HepG2 (cell line): ENCODE measurements around the gene MAN2A1. TPM values are rescaled to one million over a fixed set of nuclear protein-coding genes. Genes with fewer than 3 reads are reported as not detected.

Experiments
- ATAC-seq: fragments of 200-7000 bp; cut with Tn5 transposase; 3 replicates; pipeline ENCODE4 v1.9.1; 2020; ENCODE audit warnings: mild to moderate bottlenecking, moderate library complexity
- BruUV-seq: library from RNA; stranded (reverse); fragments of 400-500 nt; replicated peaks from 2 replicates; lab custom pipeline; 2021; lab: Mats Ljungman, UMichigan
- CTCF ChIA-PET: fragments of 300-600 bp; formaldehyde crosslinking; extraction: SDS; loops from one replicate; lab custom pipeline; 2021; ENCODE audit warnings: low total read pairs, inconsistent platforms, low intra/inter-chr PET ratio; lab: Yijun Ruan, JAX
- POLR2A ChIA-PET: fragments of 350-600 bp; sonication (Branson Sonifier 250); formaldehyde crosslinking; loops from one replicate; lab custom pipeline; 2020; ENCODE audit warnings: antibody characterized with exemption, inconsistent platforms; lab: Yijun Ruan, JAX
- DNase-seq: peaks from one replicate; pipeline ENCODE4 v3.0.0-alpha.2; 2015; ENCODE audit warnings: low spot score
- FAIRE-seq: peaks from 3 replicates; lab custom pipeline; 2011; peaks lifted over from hg19 to GRCh38; lab: Jason Lieb, UNC
- H2AFZ ChIP-seq: one replicate; pipeline ENCODE4 v1.6.1; 2011; ENCODE audit warnings: low read length, inconsistent platforms
- H3K27ac ChIP-seq: fragments of 300-600 bp; 3 replicates; pipeline ENCODE4 v1.8.0; 2011; ENCODE audit warnings: mixed run types, mild to moderate bottlenecking, mixed read lengths, low read length, inconsistent platforms; ENCODE audit not compliant: insufficient read depth; ENCODE audit errors: extremely low read length
- H3K27me3 ChIP-seq, 2 experiments: fragments of 200-600 bp in 1 of 2; 2 replicates in 1 of 2; 3 replicates in 1 of 2; pipeline versions ENCODE4 v1.6.0 to v1.8.0; 2011; ENCODE audit warnings: low read length in 2 of 2, mild to moderate bottlenecking in 2 of 2, moderate library complexity in 2 of 2, inconsistent platforms in 1 of 2; ENCODE audit not compliant: insufficient read depth in 2 of 2, control insufficient read depth in 1 of 2
- H3K36me3 ChIP-seq, 2 experiments: fragments of 200-600 bp in 1 of 2; replicated peaks in 1 of 2; 2 replicates in 1 of 2; 3 replicates in 1 of 2; pipeline versions ENCODE4 v1.5.1 to v1.8.0; 2011; ENCODE audit warnings: low read length in 2 of 2, inconsistent platforms in 1 of 2; ENCODE audit not compliant: insufficient read depth in 2 of 2, control insufficient read depth in 1 of 2
- H3K4me1 ChIP-seq: 2 replicates; pipeline ENCODE4 v1.5.1; 2012; ENCODE audit warnings: low read length, inconsistent platforms; ENCODE audit not compliant: insufficient read depth
- H3K4me2 ChIP-seq: 2 replicates; pipeline ENCODE4 v1.6.0; 2011; ENCODE audit warnings: low read depth, low read length, inconsistent platforms
- H3K4me3 ChIP-seq, 3 experiments: fragments of 200-600 bp in 1 of 3; sonication (generic), shearing (Covaris generic) in 1 of 3; replicated peaks in 1 of 3; 2 replicates each; pipeline ENCODE4 v1.5.1; 2011 to 2016; ENCODE audit warnings: low read length in 3 of 3, inconsistent platforms in 2 of 3, low read depth in 2 of 3, mild to moderate bottlenecking in 2 of 3, control low read depth in 1 of 3, mixed read lengths in 1 of 3; ENCODE audit not compliant: insufficient read depth in 1 of 3
- H3K79me2 ChIP-seq: one replicate; pipeline ENCODE4 v1.6.1; 2011; ENCODE audit warnings: low read length, inconsistent platforms; ENCODE audit not compliant: insufficient read depth
- H3K9ac ChIP-seq: 2 replicates; pipeline ENCODE4 v1.6.0; 2011; ENCODE audit warnings: mild to moderate bottlenecking, low read depth, low read length, inconsistent platforms; ENCODE audit not compliant: insufficient read depth
- H3K9me3 ChIP-seq: 2 replicates; pipeline ENCODE4 v1.5.1; 2012; ENCODE audit warnings: mild to moderate bottlenecking, low read length
- H4K20me1 ChIP-seq: 2 replicates; pipeline ENCODE4 v1.6.0; 2011; ENCODE audit warnings: inconsistent platforms, mild to moderate bottlenecking, low read length, moderate library complexity; ENCODE audit not compliant: insufficient read depth
- HNRNPL ChIP-seq: fragments of 200-400 bp; formaldehyde crosslinking; IDR thresholded peaks from 2 replicates; pipeline ENCODE4 v1.6.1; 2017; ENCODE audit warnings: mild to moderate bottlenecking, low read depth, low read length
- MLLT10 ChIP-seq: sonication (generic); formaldehyde crosslinking; IDR thresholded peaks from 2 replicates; pipeline ENCODE4 v1.4.0; 2020; ENCODE audit warnings: missing genetic modification reagents
- PHF5A ChIP-seq: IDR thresholded peaks from one replicate; pipeline ENCODE4 v1.6.1; 2018; ENCODE audit warnings: low read depth, missing genetic modification reagents; ENCODE audit not compliant: unreplicated experiment
- SKIL ChIP-seq: sonication (generic); formaldehyde crosslinking; IDR thresholded peaks from 2 replicates; pipeline ENCODE4 v1.8.0; 2022; ENCODE audit warnings: missing genetic modification reagents, mild to moderate bottlenecking, moderate library complexity, borderline replicate concordance
- SMAD9 ChIP-seq: sonication (generic); formaldehyde crosslinking; IDR thresholded peaks from 2 replicates; pipeline ENCODE4 v1.5.1; 2020; ENCODE audit warnings: mild to moderate bottlenecking, missing genetic modification reagents
- TOPORS ChIP-seq: sonication (generic); formaldehyde crosslinking; IDR thresholded peaks from 2 replicates; pipeline ENCODE4 v1.8.0; 2023; ENCODE audit warnings: mild to moderate bottlenecking, missing genetic modification reagents
- ZMYM2 ChIP-seq: sonication (generic); formaldehyde crosslinking; IDR thresholded peaks from 2 replicates; pipeline ENCODE4 v1.8.0; 2022; ENCODE audit warnings: mild to moderate bottlenecking, missing genetic modification reagents
- ZNF326 ChIP-seq: sonication (generic); formaldehyde crosslinking; IDR thresholded peaks from 2 replicates; pipeline ENCODE4 v1.4.0; 2020; ENCODE audit warnings: missing genetic modification reagents, borderline replicate concordance
- WGBS: methylation state at CpG from one replicate; pipeline ENCODE4 v1.1.6; 2017; ENCODE audit warnings: low lambda C conversion rate; 5-methylcytosine and 5-hydroxymethylcytosine counted together
- in situ Hi-C: cut with HindIII; loops from 2 replicates; pipeline ENCODE4 v1.10.0; 2017; ENCODE audit warnings: low pct_unique_long_range_greater_than_20kb; ENCODE audit not compliant: extremely low pct_ligation_motif_present
- intact Hi-C: fragments of 100-400 bp; cut with micrococcal nuclease; formaldehyde crosslinking; loops from one replicate; pipeline ENCODE4 v1.10.0; 2022; ENCODE audit not compliant: unreplicated experiment
- polyA plus RNA-seq, 8 experiments: library from polyadenylated mRNA; depleted of rRNA in 3 of 8; stranded (reverse) in 7 of 8; unstranded in 1 of 8; fragments of >200 nt; fragmentation: Illumina TruSeq in 4 of 8; extraction: Trizol in 4 of 8; gene quantifications; 2 replicates each; pipeline versions ENCODE4 v1.2.1 to v1.2.3, GENCODE V29; 2011 to 2016; ENCODE audit warnings: low read depth in 4 of 8, missing spikeins in 1 of 8, mixed read lengths in 1 of 8; ENCODE audit not compliant: insufficient read depth in 1 of 8
- total RNA-seq, 5 experiments: library from RNA; depleted of rRNA; stranded (reverse); fragments of >200 nt; fragmentation: Illumina TruSeq; extraction: Trizol; gene quantifications; 2 replicates each; pipeline ENCODE4 v1.2.3, GENCODE V29; 2016; ENCODE audit warnings: low read depth in 1 of 5

The MAN2A1 gene
- total and polyA plus RNA-seq, 2 of the 13 experiments (the other 11 are each of a cell fraction or from before 2014, with no cell fraction given): 56.2 to 80.5 TPM

- TF ChIP-seq ZNF326 (no peak), ZMYM2 (no peak), SKIL (no peak), MLLT10 (CRISPR knock-in tag) (no peak), TOPORS (CRISPR knock-in tag) (no peak)
Measured at GRCh38 chr5:109739741-109740728, 50.3 kb downstream of the MAN2A1 start (continued).

- POLR2A ChIA-PET: no interaction called here
- Histone ChIP-seq H3K9ac (no peak overlapping the region), H3K36me3 (peaks cover 1 to 10% of the 10 kb centered on the region in 2 experiments; a peak in 2 of 5 replicates)
- in situ Hi-C loops: no loop called here
- TF ChIP-seq PHF5A (CRISPR knock-in tag) (no peak), SMAD9 (CRISPR knock-in tag) (no peak), HNRNPL (no peak)
- TF ChIP-seq, all 625 proteins: peak for 0
- Histone ChIP-seq H3K4me1 (peaks cover 12% of the 10 kb centered on the region), H3K4me3 (no peak overlapping the region), H4K20me1 (no peaks in the 10 kb centered on the region), H3K4me2 (no peak overlapping the region), H3K9me3 (no peaks in the 10 kb centered on the region), H3K79me2 (peaks cover 14% of the 10 kb centered on the region), H3K27me3 (no peaks in the 10 kb centered on the region; a peak in 1 of 5 replicates), H3K27ac (no peak overlapping the region), H2AFZ (no peak overlapping the region)
- DNase-seq: no peak
- 95% methylated on average over 1 of the region's 1 CpG for WGBS
- no peak for FAIRE-seq
- BruUV-seq: no TSS peak
- no peak for ATAC-seq
- intact Hi-C loops: no loop called here
- CTCF ChIA-PET: no interaction called here
Measured at GRCh38 chr5:109740966-109741365, 51.2 kb downstream of the MAN2A1 start.
